Measurements from ENCODE around the gene FAM98B. TPM values are rescaled to one million over a fixed set of nuclear protein-coding genes. Genes with fewer than 3 reads are reported as not detected.

FAM98B gene
- polyA plus RNA-seq, 1 of the 3 experiments (the other 2 are of a cell fraction): 5.7 TPM

DNA sequence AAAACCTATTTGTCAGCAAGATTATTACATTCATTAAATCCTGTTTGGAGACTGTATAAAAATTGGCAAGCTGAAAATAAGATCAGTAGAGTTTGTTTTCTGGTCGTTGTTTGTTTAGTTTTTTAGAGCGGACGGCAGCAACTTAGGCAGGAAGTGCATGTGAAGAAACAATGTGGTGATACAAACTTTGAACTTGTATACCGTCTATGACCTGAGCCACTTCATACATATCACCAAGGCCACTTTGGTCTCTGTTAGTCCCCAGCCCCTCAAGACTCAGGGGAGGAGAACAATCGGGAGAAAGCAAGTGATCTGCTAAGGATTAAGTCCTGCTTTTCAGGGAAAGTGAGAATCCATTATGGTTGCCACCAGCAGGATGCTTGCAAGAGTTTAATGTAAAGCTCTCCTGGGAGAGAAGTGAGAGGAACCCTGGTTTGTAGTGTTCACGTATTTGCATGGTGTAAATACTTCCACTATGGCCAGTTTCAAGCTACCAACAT, 79.5 kb downstream of the FAM98B start:
- CTCF ChIA-PET: interaction anchor here (2.1 to 3.4 kb wide), 2 partner anchors 30 to 166 kb away, joined by 4 to 16 read pairs; partner anchors contain the start of gene RASGRP1

DNA sequence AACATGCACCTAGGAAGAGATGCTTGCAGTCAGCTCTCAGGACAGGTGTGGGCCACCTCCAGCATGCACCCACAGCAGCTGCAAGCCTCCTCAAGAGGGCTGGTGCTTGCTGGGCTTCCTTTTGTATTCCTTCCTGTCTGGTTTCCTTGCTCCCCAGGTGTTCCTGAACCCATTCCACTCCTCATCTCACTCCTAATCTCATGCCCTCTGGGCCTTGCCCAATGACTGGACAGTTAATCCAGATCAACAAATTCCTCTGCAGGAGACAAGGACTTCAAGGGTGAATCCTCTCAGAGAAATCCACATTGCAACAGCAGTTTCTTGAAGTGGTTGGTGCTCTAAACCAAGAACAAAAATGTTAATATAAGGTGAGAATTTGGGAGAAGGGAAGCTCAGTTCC, 80.0 kb downstream of the FAM98B start:
- Histone ChIP-seq H3K9me2 (no peaks in the 10 kb centered on the region), H3K4me3 (ENCODE audit: low read depth in 2 of 2, low read length in 1 of 2) (no peak overlapping the region), H3K9ac (no peak overlapping the region), H3K27ac (ENCODE audit: low read depth in 2 of 2, low read length in 1 of 2) (no peak overlapping the region), H3K79me2 (ENCODE audit: insufficient read depth) (no peaks in the 10 kb centered on the region), H3K27me3 (ENCODE audit: insufficient read depth) (no peaks in the 10 kb centered on the region), H2AFZ (ENCODE audit: low read depth) (no peak overlapping the region), H3K9me3 (no peaks in the 10 kb centered on the region), H3F3A (replicated peaks; ENCODE audit: insufficient read depth) (peaks cover 6% of the 10 kb centered on the region), H3K36me3 (replicated peaks in 1 of 2; ENCODE audit: control insufficient read depth in 1 of 2, insufficient read depth in 2 of 2, low read length in 1 of 2) (no peaks in the 10 kb centered on the region), H3K4me2 (no peak overlapping the region), H4K20me1 (ENCODE audit: insufficient read depth) (no peaks in the 10 kb centered on the region), H3K4me1 (ENCODE audit: control insufficient read depth in 1 of 2, insufficient read depth in 2 of 2, low read depth in 1 of 2, low read length in 1 of 2) (peaks cover 0 to 10% of the 10 kb centered on the region in 2 experiments; a peak in 1 of 4 replicates)
- no peak for TF ChIP-seq MXI1 (IDR thresholded peaks at IDR 0.05; ENCODE audit: low read depth, low read length)
- no peak for TF ChIP-seq NFIC (IDR thresholded peaks at IDR 0.05; ENCODE audit: borderline replicate concordance)
- TF ChIP-seq TAF1 (IDR thresholded peaks at IDR 0.05; ENCODE audit: borderline replicate concordance, low read depth, low read length): no peak
- TF ChIP-seq YY1 (IDR thresholded peaks at IDR 0.05; ENCODE audit: low read depth): no peak
- TF ChIP-seq GATA2 (CRISPR knock-in tag; IDR thresholded peaks at IDR 0.05): no peak
- TF ChIP-seq RXRA (IDR thresholded peaks at IDR 0.05; ENCODE audit: borderline replicate concordance, low read depth): no peak
- POLR2A ChIA-PET: no interaction called here
- CTCF ChIA-PET: interaction anchor here (2.5 to 3.4 kb wide), 2 partner anchors 30 kb away, joined by 15 to 16 read pairs; partner anchors contain the start of gene RASGRP1
- no peak for DNase-seq

More for the DNA sequence above, 79.5 kb downstream of the FAM98B start:
- Histone ChIP-seq H3K27ac (ENCODE audit: low read depth in 2 of 2, low read length in 1 of 2) (no peak overlapping the region), H3K9me2 (no peaks in the 10 kb centered on the region), H3F3A (replicated peaks; ENCODE audit: insufficient read depth) (peaks cover 9% of the 10 kb centered on the region), H3K4me3 (ENCODE audit: low read depth in 2 of 2, low read length in 1 of 2) (no peak overlapping the region), H3K27me3 (ENCODE audit: insufficient read depth) (no peaks in the 10 kb centered on the region), H2AFZ (ENCODE audit: low read depth) (no peak overlapping the region), H3K4me1 (ENCODE audit: control insufficient read depth in 1 of 2, insufficient read depth in 2 of 2, low read depth in 1 of 2, low read length in 1 of 2) (peaks cover 0 to 10% of the 10 kb centered on the region in 2 experiments; a peak in 1 of 4 replicates), H4K20me1 (ENCODE audit: insufficient read depth) (no peaks in the 10 kb centered on the region), H3K9me3 (no peaks in the 10 kb centered on the region), H3K9ac (no peak overlapping the region), H3K79me2 (ENCODE audit: insufficient read depth) (no peaks in the 10 kb centered on the region), H3K4me2 (no peak overlapping the region), H3K36me3 (replicated peaks in 1 of 2; ENCODE audit: control insufficient read depth in 1 of 2, insufficient read depth in 2 of 2, low read length in 1 of 2) (no peaks in the 10 kb centered on the region)
- no peak for TF ChIP-seq CHD2 (IDR thresholded peaks at IDR 0.05; ENCODE audit: low read length, partially characterized antibody)
- no peak for TF ChIP-seq TAF1 (IDR thresholded peaks at IDR 0.05; ENCODE audit: borderline replicate concordance, low read depth, low read length)
- TF ChIP-seq NFIC (IDR thresholded peaks at IDR 0.05; ENCODE audit: borderline replicate concordance): no peak
- TF ChIP-seq JUND (IDR thresholded peaks at IDR 0.05): no peak
- TF ChIP-seq GABPA (IDR thresholded peaks at IDR 0.05; ENCODE audit: low read depth): no peak
- TF ChIP-seq RAD21 (IDR thresholded peaks at IDR 0.05; ENCODE audit: low read length): no peak
- TF ChIP-seq SMC3 (IDR thresholded peaks at IDR 0.05; ENCODE audit: low read depth, low read length): no peak
- no peak for TF ChIP-seq MEF2A (IDR thresholded peaks at IDR 0.05; ENCODE audit: borderline replicate concordance, low read depth)
- no peak for TF ChIP-seq ELF1 (IDR thresholded peaks at IDR 0.05)
- TF ChIP-seq, protein P1, sequence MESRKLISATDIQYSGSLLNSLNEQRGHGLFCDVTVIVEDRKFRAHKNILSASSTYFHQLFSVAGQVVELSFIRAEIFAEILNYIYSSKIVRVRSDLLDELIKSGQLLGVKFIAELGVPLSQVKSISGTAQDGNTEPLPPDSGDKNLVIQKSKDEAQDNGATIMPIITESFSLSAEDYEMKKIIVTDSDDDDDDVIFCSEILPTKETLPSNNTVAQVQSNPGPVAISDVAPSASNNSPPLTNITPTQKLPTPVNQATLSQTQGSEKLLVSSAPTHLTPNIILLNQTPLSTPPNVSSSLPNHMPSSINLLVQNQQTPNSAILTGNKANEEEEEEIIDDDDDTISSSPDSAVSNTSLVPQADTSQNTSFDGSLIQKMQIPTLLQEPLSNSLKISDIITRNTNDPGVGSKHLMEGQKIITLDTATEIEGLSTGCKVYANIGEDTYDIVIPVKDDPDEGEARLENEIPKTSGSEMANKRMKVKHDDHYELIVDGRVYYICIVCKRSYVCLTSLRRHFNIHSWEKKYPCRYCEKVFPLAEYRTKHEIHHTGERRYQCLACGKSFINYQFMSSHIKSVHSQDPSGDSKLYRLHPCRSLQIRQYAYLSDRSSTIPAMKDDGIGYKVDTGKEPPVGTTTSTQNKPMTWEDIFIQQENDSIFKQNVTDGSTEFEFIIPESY (IDR thresholded peaks at IDR 0.05; ENCODE audit: borderline replicate concordance, low read depth): no peak
- TF ChIP-seq EZH2phosphoT487 (IDR thresholded peaks at IDR 0.05; ENCODE audit: borderline replicate concordance, low read depth): no peak
- TF ChIP-seq RFX5 (IDR thresholded peaks at IDR 0.05; ENCODE audit: low read length): no peak
- TF ChIP-seq RXRA (IDR thresholded peaks at IDR 0.05; ENCODE audit: borderline replicate concordance, low read depth): no peak
- no peak for TF ChIP-seq FOXM1 (IDR thresholded peaks at IDR 0.05; ENCODE audit: low read depth)
- no peak for TF ChIP-seq EP300 (IDR thresholded peaks at IDR 0.05; ENCODE audit: borderline replicate concordance in 1 of 2, low read depth in 1 of 2, low read length in 1 of 2)
- no peak for TF ChIP-seq FOXJ3 (CRISPR knock-in tag; IDR thresholded peaks at IDR 0.05)
- TF ChIP-seq TCF12 (IDR thresholded peaks at IDR 0.05): no peak
- POLR2A ChIA-PET: no interaction called here
- DNase-seq: no peak
- 62% methylated on average over 6 of the region's 6 CpGs for WGBS (ENCODE audit: low lambda C conversion rate)

Measured in SK-N-SH (cell line).